ENCODE data around the gene STIL.

STIL gene

DNA sequence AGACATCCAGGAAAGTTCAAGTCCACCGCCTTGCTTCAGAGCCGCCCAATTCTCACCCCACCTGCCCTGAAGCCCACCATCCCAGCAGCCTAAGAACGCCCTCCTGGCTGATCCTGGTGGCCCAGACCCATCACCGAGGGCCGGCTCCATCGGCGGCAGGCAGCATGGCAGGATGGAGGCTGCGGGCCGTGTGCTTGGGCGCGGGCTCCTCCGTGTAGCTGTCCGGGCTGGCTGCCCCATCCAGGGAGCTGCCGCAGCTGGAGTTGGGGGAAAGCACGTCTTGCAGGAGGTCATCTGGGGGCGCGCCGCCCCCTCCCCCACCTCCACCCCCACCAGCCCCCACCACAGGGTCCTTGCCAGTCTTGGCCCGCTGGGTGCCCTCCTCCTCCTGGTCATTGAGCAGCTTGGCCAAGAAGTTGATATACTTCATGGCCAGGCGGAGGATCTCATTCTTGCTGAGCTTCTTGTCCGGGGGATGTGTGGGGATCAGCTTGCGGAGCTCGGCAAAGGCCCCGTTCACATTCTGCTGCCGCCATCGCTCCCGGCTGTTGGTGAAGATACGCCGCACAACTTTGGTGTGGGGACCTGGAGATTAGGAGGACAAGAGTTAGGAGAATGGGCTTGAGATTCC, 94.2 kb downstream of the STIL start:
- Histone ChIP-seq H3K36me3 (replicated peaks) (no peaks in the 10 kb centered on the region), H3K27me3 (replicated peaks) (peaks cover 26% of the 10 kb centered on the region), H3K27ac (no peak overlapping the region), H3K4me3 (ENCODE audit: low read depth, low read length) (no peak overlapping the region)
- in situ Hi-C loops (cut with HindIII; ENCODE audit: low pct_ligation_motif_present, low sequenced_read_pairs), result no loop called here
- no peak for DNase-seq
- TF ChIP-seq, protein P1, sequence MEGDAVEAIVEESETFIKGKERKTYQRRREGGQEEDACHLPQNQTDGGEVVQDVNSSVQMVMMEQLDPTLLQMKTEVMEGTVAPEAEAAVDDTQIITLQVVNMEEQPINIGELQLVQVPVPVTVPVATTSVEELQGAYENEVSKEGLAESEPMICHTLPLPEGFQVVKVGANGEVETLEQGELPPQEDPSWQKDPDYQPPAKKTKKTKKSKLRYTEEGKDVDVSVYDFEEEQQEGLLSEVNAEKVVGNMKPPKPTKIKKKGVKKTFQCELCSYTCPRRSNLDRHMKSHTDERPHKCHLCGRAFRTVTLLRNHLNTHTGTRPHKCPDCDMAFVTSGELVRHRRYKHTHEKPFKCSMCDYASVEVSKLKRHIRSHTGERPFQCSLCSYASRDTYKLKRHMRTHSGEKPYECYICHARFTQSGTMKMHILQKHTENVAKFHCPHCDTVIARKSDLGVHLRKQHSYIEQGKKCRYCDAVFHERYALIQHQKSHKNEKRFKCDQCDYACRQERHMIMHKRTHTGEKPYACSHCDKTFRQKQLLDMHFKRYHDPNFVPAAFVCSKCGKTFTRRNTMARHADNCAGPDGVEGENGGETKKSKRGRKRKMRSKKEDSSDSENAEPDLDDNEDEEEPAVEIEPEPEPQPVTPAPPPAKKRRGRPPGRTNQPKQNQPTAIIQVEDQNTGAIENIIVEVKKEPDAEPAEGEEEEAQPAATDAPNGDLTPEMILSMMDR (IDR thresholded peaks at IDR 0.05; ENCODE audit: low read depth, low read length, missing control alignments), result no peak

DNA sequence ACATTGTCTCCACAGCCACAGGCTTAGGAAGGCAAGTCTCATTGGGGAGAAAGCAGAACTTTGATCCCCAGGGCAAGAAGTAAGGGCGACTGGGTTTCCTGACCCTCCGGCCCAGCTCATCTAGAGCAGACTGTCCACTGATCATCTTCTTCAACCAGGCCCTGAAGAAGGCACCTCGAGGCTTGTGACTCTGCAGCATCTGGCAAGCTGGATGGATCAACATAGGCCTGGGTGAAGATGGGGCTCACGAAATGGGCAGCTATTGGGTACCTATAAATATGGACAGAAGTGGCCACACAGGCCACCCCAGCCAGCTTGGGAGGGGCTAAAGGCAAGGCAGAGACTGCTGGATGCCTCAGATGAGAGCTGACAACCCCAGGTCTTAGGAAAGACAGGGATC, 94.9 kb downstream of the STIL start:
- TF ChIP-seq, protein P1 (IDR thresholded peaks at IDR 0.05; ENCODE audit: low read depth, low read length, missing control alignments), result no peak
- no peak for DNase-seq
- H3K27me3 ChIP-seq (replicated peaks), result peaks cover 19% of the 10 kb centered on the region
- H3K27ac ChIP-seq, result no peak overlapping the region
- in situ Hi-C loops (cut with HindIII; ENCODE audit: low pct_ligation_motif_present, low sequenced_read_pairs), result no loop called here
- H3K4me3 ChIP-seq (ENCODE audit: low read depth, low read length), result no peak overlapping the region
- H3K36me3 ChIP-seq (replicated peaks), result no peaks in the 10 kb centered on the region

DNA sequence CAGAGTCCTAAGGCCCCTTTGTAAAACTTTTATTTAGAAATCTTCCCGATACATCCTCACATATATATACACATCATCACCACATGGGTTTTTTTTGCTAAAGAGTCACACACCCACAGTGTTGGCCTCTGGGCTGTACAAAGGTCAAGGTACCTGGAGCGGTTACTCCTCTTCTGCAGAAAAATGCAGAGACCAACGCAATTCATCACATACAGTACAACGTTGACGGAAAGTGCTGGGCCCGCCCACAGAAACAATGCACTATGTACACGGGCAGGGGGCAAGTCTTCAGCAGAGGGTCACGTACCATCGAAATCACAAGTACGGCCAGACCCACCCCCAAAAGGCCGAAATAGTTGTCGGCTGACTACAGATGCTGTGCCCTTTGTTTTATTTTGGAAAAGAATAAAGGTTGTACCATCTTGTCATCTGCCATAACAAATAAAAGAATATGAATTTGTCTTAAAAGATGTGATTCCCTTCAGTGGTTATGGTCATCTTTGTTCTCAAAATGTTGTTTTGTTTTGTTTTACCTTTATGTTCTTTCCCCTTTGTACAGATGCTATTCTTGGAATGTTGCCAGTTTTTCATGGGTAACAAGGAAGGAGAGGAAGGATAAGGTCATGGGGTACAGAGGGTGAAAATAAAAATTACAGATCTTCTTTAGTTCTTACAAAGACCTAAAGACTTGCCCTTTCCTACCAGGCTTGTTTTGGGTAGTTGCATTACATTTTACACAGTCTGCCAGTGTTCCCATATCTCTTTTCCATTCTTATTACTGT, 97.5 kb downstream of the STIL start:
- H3K27ac ChIP-seq, result no peak overlapping the region
- H3K36me3 ChIP-seq (replicated peaks), result no peaks in the 10 kb centered on the region
- no peak overlapping the region for H3K4me3 ChIP-seq (ENCODE audit: low read depth, low read length)
- in situ Hi-C loops (cut with HindIII; ENCODE audit: low pct_ligation_motif_present, low sequenced_read_pairs), result no loop called here
- no peaks in the 10 kb centered on the region for H3K27me3 ChIP-seq (replicated peaks)
- no peak for DNase-seq
- TF ChIP-seq, protein P1 (IDR thresholded peaks at IDR 0.05; ENCODE audit: low read depth, low read length, missing control alignments), result no peak

DNA sequence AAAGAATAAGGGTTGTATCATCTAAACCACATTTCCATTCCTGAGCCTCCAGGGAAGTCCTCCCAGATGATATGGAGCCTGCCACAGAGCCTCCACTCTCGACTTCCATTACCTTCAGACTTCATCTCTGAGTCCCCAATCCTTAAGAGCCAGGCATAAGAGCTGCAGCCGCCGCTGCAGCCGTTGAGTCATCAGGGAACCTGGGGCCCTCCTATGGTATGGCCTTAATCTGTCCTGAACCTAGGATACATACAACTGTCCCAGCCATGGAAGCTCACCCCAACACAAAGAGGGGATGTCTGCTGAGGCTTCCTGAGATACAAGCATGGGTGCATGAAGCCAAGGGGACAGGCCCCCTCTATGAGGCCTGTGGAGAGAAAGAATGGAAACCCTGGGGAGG, 98.2 kb downstream of the STIL start:
- in situ Hi-C loops (cut with HindIII; ENCODE audit: low pct_ligation_motif_present, low sequenced_read_pairs), result no loop called here
- H3K4me3 ChIP-seq (ENCODE audit: low read depth, low read length), result no peak overlapping the region
- H3K27me3 ChIP-seq (replicated peaks), result no peaks in the 10 kb centered on the region
- no peak overlapping the region for H3K27ac ChIP-seq
- no peaks in the 10 kb centered on the region for H3K36me3 ChIP-seq (replicated peaks)
- TF ChIP-seq, protein P1 (IDR thresholded peaks at IDR 0.05; ENCODE audit: low read depth, low read length, missing control alignments), result no peak
- DNase-seq, result no peak

DNA sequence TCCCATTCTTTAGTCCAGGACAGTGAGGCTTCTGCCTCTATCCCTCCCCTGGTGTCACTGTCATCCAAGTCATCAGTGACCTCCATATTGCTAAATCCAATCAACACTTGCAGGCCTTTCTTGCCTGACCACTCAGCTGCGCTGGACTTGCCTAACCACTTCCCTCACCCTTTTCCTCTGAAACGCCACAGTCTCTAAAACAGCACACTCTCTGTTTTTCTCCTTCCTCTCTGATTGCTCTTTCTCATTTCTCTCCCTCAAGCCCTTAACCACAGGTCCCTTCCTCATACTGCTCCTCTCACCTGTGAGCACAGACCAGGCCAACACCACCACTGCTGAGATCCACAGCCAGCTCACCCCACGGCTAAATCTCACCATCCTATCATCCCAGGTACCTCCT, 99.4 kb downstream of the STIL start:
- in situ Hi-C loops (cut with HindIII; ENCODE audit: low pct_ligation_motif_present, low sequenced_read_pairs), result no loop called here
- Histone ChIP-seq H3K36me3 (replicated peaks) (no peaks in the 10 kb centered on the region), H3K27me3 (replicated peaks) (no peaks in the 10 kb centered on the region), H3K27ac (no peak overlapping the region), H3K4me3 (ENCODE audit: low read depth, low read length) (no peak overlapping the region)
- TF ChIP-seq, protein P1 (IDR thresholded peaks at IDR 0.05; ENCODE audit: low read depth, low read length, missing control alignments), result no peak
- DNase-seq, result no peak

All from brain microvascular endothelial cell (primary cell).